HEK293 (cell line): ENCODE data around the gene MPHOSPH9.

Experiments
- ZNF114 ChIP-seq: fragments of 450-650 bp; formaldehyde crosslinking; IDR thresholded peaks from 2 replicates; pipeline ENCODE4 v1.5.0; 2017; ENCODE audit warnings: missing biosample characterization, missing genetic modification characterization
- ZNF140 ChIP-seq: fragments of 450-650 bp; formaldehyde crosslinking; IDR thresholded peaks from 2 replicates; pipeline ENCODE4 v1.5.1; 2016; ENCODE audit warnings: missing biosample characterization, missing genetic modification characterization
- TF ChIP-seq, protein P1 (sequence below): fragments of 450-650 bp; formaldehyde crosslinking; IDR thresholded peaks from 2 replicates; pipeline ENCODE4 v1.5.1; 2016; ENCODE audit warnings: missing biosample characterization, missing genetic modification characterization
- TF ChIP-seq, protein P2 (sequence below): fragments of 450-650 bp; formaldehyde crosslinking; IDR thresholded peaks from 2 replicates; pipeline ENCODE4 v1.5.1; 2016; ENCODE audit warnings: missing biosample characterization, missing genetic modification characterization
- TF ChIP-seq, protein P3 (sequence below): fragments of 450-650 bp; formaldehyde crosslinking; IDR thresholded peaks from 2 replicates; pipeline ENCODE4 v1.5.1; 2016; ENCODE audit warnings: missing biosample characterization, missing genetic modification characterization

DNA sequence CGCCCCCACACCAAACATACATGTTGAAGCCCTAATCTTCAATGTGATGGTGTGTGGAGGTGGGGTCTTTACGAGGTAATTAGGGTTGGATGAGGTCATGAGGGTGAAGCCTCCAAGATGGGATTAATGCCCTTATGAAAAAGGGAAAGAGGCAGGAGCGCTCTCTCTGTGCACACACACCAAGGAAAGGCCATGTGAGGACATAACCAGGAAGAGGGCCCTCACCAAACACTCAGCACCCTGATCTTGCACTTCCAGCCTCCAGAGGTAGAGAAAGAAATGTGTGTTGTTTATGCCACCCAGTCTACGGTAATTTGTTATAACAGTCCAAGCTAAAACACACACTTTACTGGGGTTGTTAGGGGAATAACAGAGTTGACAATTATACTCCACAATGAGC is 67.4 kb downstream of the MPHOSPH9 start:
- TF ChIP-seq ZNF114 (tag by site-specific recombination) (no peak), ZNF140 (tag by site-specific recombination) (no peak)
- TF ChIP-seq, protein P1, sequence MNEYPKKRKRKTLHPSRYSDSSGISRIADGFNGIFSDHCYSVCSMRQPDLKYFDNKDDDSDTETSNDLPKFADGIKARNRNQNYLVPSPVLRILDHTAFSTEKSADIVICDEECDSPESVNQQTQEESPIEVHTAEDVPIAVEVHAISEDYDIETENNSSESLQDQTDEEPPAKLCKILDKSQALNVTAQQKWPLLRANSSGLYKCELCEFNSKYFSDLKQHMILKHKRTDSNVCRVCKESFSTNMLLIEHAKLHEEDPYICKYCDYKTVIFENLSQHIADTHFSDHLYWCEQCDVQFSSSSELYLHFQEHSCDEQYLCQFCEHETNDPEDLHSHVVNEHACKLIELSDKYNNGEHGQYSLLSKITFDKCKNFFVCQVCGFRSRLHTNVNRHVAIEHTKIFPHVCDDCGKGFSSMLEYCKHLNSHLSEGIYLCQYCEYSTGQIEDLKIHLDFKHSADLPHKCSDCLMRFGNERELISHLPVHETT (tag by site-specific recombination) = no peak
- TF ChIP-seq, protein P2, sequence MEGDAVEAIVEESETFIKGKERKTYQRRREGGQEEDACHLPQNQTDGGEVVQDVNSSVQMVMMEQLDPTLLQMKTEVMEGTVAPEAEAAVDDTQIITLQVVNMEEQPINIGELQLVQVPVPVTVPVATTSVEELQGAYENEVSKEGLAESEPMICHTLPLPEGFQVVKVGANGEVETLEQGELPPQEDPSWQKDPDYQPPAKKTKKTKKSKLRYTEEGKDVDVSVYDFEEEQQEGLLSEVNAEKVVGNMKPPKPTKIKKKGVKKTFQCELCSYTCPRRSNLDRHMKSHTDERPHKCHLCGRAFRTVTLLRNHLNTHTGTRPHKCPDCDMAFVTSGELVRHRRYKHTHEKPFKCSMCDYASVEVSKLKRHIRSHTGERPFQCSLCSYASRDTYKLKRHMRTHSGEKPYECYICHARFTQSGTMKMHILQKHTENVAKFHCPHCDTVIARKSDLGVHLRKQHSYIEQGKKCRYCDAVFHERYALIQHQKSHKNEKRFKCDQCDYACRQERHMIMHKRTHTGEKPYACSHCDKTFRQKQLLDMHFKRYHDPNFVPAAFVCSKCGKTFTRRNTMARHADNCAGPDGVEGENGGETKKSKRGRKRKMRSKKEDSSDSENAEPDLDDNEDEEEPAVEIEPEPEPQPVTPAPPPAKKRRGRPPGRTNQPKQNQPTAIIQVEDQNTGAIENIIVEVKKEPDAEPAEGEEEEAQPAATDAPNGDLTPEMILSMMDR (tag by site-specific recombination) = no peak
- TF ChIP-seq, protein P3, sequence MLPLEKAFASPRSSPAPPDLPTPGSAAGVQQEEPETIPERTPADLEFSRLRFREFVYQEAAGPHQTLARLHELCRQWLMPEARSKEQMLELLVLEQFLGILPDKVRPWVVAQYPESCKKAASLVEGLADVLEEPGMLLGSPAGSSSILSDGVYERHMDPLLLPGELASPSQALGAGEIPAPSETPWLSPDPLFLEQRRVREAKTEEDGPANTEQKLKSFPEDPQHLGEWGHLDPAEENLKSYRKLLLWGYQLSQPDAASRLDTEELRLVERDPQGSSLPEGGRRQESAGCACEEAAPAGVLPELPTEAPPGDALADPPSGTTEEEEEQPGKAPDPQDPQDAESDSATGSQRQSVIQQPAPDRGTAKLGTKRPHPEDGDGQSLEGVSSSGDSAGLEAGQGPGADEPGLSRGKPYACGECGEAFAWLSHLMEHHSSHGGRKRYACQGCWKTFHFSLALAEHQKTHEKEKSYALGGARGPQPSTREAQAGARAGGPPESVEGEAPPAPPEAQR (tag by site-specific recombination) = no peak
